HG02763 (cell line): Measurements from ENCODE around the gene PEAK1.
"Not testable (repeated sequence)": the region's sequence is repeated elsewhere in the genome, so short reads cannot be mapped to it uniquely, and the experiment has no call there.

Source experiments
- ATAC-seq: cut with Tn5 transposase; IDR thresholded peaks from one replicate; pipeline ENCODE4 v1.9.1; 2021; ENCODE audit warnings: mild to moderate bottlenecking, moderate library complexity; ENCODE audit not compliant: unreplicated experiment

The PEAK1 gene

GRCh38 chr15:77311618-77312398 lies 108.1 kb downstream of the PEAK1 start:
- no peak for ATAC-seq

- no peak for ATAC-seq
These were observed 108.9 kb downstream of the PEAK1 start for GRCh38 chr15:77311020-77311419.

GRCh38 chr15:77309392-77309791 lies 110.5 kb downstream of the PEAK1 start:
- ATAC-seq: no peak

- ATAC-seq: no peak
These were observed 114.0 kb downstream of the PEAK1 start for GRCh38 chr15:77305953-77306352.

- no peak for ATAC-seq
These were observed 123.0 kb downstream of the PEAK1 start for GRCh38 chr15:77296773-77297337.

GRCh38 chr15:77295446-77295845 lies 124.5 kb downstream of the PEAK1 start:
- no peak for ATAC-seq

- ATAC-seq: no peak
These were observed 126.8 kb downstream of the PEAK1 start for GRCh38 chr15:77292969-77293558.

GRCh38 chr15:77291107-77291506 lies 128.8 kb downstream of the PEAK1 start:
- ATAC-seq: no peak

- no peak for ATAC-seq
These were observed 132.5 kb downstream of the PEAK1 start for GRCh38 chr15:77287385-77287784.

GRCh38 chr15:77285057-77285997 lies 134.6 kb downstream of the PEAK1 start:
- no peak for ATAC-seq

- no peak for ATAC-seq
These were observed 137.6 kb downstream of the PEAK1 start for GRCh38 chr15:77282333-77282732.

GRCh38 chr15:77276943-77277342 lies 143.0 kb downstream of the PEAK1 start:
- no peak for ATAC-seq

- no peak for ATAC-seq
These were observed 143.8 kb downstream of the PEAK1 start for GRCh38 chr15:77276096-77276495.

GRCh38 chr15:77273136-77273535 lies 146.8 kb downstream of the PEAK1 start:
- not testable (repeated sequence) for ATAC-seq

GRCh38 chr15:77266708-77267386 lies 153.1 kb downstream of the PEAK1 start:
- ATAC-seq: no peak

GRCh38 chr15:77255385-77255784 lies 164.5 kb downstream of the PEAK1 start:
- ATAC-seq: no peak

GRCh38 chr15:77251662-77252061 lies 168.2 kb downstream of the PEAK1 start:
- ATAC-seq: no peak

- no peak for ATAC-seq
These were observed 172.8 kb downstream of the PEAK1 start for GRCh38 chr15:77247116-77247515.

GRCh38 chr15:77243716-77244401 lies 176.0 kb downstream of the PEAK1 start:
- no peak for ATAC-seq

GRCh38 chr15:77243135-77243534 lies 176.8 kb downstream of the PEAK1 start:
- no peak for ATAC-seq
